Tibial nerve (tissue), 4 donors: ENCODE results near the gene NPPA. TPM values are rescaled to one million over a fixed set of nuclear protein-coding genes. Genes with fewer than 3 reads are reported as not detected.

Experiments used
- DNase-seq, 2 donors: peaks; one replicate each; pipeline ENCODE4 v3.0.0-alpha.2; 2019; ENCODE audit warnings: low spot score in 2 of 2
- H3K27ac ChIP-seq, 4 donors: fragments of 200-600 bp; sonication (generic) in 3 of 4; one replicate each; pipeline ENCODE4 v1.5.1; 2017 to 2019; ENCODE audit warnings: mild to moderate bottlenecking in 1 of 4
- H3K27me3 ChIP-seq, 2 donors: fragments of 200-600 bp; sonication (generic) in 1 of 2; one replicate each; pipeline versions ENCODE4 v1.5.1 to v1.6.0; 2017 to 2019
- H3K36me3 ChIP-seq, 3 donors: fragments of 200-600 bp; sonication (generic); one replicate each; pipeline ENCODE4 v1.5.1; 2018 to 2019
- H3K4me1 ChIP-seq, 4 donors: fragments of 200-600 bp; sonication (generic) in 3 of 4; one replicate each; pipeline ENCODE4 v1.5.1; 2017 to 2019
- H3K4me3 ChIP-seq, 4 donors: fragments of 200-600 bp; sonication (generic) in 3 of 4; one replicate each; pipeline ENCODE4 v1.5.1; 2017 to 2019; ENCODE audit warnings: mild to moderate bottlenecking in 1 of 4, moderate library complexity in 1 of 4
- H3K9me3 ChIP-seq, 4 donors: fragments of 200-600 bp; sonication (generic) in 3 of 4; one replicate each; pipeline ENCODE4 v1.5.1; 2017 to 2019
- CTCF ChIP-seq, 5 experiments: fragments of 200-600 bp in 3 of 5; fragments of 450-650 bp in 2 of 5; sonication (generic) in 3 of 5; IDR thresholded peaks; one replicate each; pipeline ENCODE4 v1.5.1; 2016 to 2019; ENCODE audit warnings: antibody characterized with exemption in 5 of 5, mild to moderate bottlenecking in 3 of 5, moderate library complexity in 2 of 5
- EP300 ChIP-seq, 2 donors: sonication (generic); formaldehyde crosslinking; IDR thresholded peaks; one replicate each; pipeline ENCODE4 v1.6.1; 2017; ENCODE audit warnings: antibody characterized with exemption in 2 of 2, mild to moderate bottlenecking in 1 of 2
- POLR2A ChIP-seq, 2 donors: fragments of 450-650 bp; IDR thresholded peaks; one replicate each; pipeline ENCODE4 v1.6.1; 2017; ENCODE audit warnings: antibody characterized with exemption in 2 of 2, mild to moderate bottlenecking in 2 of 2, moderate library complexity in 2 of 2
- WGBS, 2 donors: methylation state at CpG; one replicate each; pipeline ENCODE4 v1.1.5; 2018; 5-methylcytosine and 5-hydroxymethylcytosine counted together
- total RNA-seq, 4 donors: library from RNA; depleted of rRNA; stranded (reverse); fragments of >200 nt; gene quantifications; one replicate each; pipeline ENCODE4 v1.1.0, GENCODE V29; 2016

Gene NPPA
- total RNA-seq, 4 donors from 2014 or later, result 3.0 TPM; not detected in 3

- WGBS, 2 donors, result 80 to 81% methylated on average over 8 to 10 of the region's 14 CpGs
- Histone ChIP-seq H3K4me1 (peaks cover 0 to 8% (median 0%) of the 10 kb centered on the region in 4 donors), H3K27me3 (peaks cover 0 to 64% of the 10 kb centered on the region in 2 donors), H3K27ac (no peak overlapping the region), H3K4me3 (no peak overlapping the region), H3K36me3 (no peaks in the 10 kb centered on the region), H3K9me3 (no peaks in the 10 kb centered on the region)
- DNase-seq, result no peak
- TF ChIP-seq CTCF (IDR thresholded peaks at IDR 0.05), result no peak
- no peak for TF ChIP-seq POLR2A (IDR thresholded peaks at IDR 0.05)
- TF ChIP-seq EP300 (IDR thresholded peaks at IDR 0.05), result no peak
Observed at GRCh38 chr1:11858158-11858557, 10.6 kb upstream of the NPPA start.

- 42 to 50% methylated on average over 10 of the region's 10 CpGs for WGBS, 2 donors
- DNase-seq, result no peak
- peaks cover 0 to 72% of the 10 kb centered on the region in 2 donors for H3K27me3 ChIP-seq
- no peaks in the 10 kb centered on the region for H3K9me3 ChIP-seq
- H3K27ac ChIP-seq, result no peak overlapping the region
- H3K4me3 ChIP-seq, result no peak overlapping the region
- H3K4me1 ChIP-seq, result peaks cover 0 to 8% (median 0%) of the 10 kb centered on the region in 4 donors
- TF ChIP-seq EP300 (IDR thresholded peaks at IDR 0.05) (no peak), POLR2A (IDR thresholded peaks at IDR 0.05) (no peak), CTCF (IDR thresholded peaks at IDR 0.05) (no peak)
- H3K36me3 ChIP-seq, result no peaks in the 10 kb centered on the region
Observed at GRCh38 chr1:11857164-11857851, 9.7 kb upstream of the NPPA start.

- Histone ChIP-seq H3K36me3 (no peaks in the 10 kb centered on the region), H3K4me1 (peaks cover 0 to 8% (median 0%) of the 10 kb centered on the region in 4 donors), H3K27ac (no peak overlapping the region), H3K27me3 (peaks cover 0 to 72% of the 10 kb centered on the region in 2 donors), H3K9me3 (no peaks in the 10 kb centered on the region), H3K4me3 (no peak overlapping the region)
- WGBS, 2 donors, result 56 to 61% methylated on average over 3 of the region's 3 CpGs
- TF ChIP-seq POLR2A (IDR thresholded peaks at IDR 0.05) (no peak), CTCF (IDR thresholded peaks at IDR 0.05) (no peak), EP300 (IDR thresholded peaks at IDR 0.05) (no peak)
- DNase-seq, result no peak
Observed at GRCh38 chr1:11856698-11857097, 9.1 kb upstream of the NPPA start.

- Histone ChIP-seq H3K4me1 (peaks cover 0 to 8% (median 0%) of the 10 kb centered on the region in 4 donors), H3K4me3 (no peak overlapping the region), H3K27me3 (peaks cover 0 to 63% of the 10 kb centered on the region in 2 donors), H3K36me3 (no peaks in the 10 kb centered on the region), H3K9me3 (no peaks in the 10 kb centered on the region), H3K27ac (no peak overlapping the region)
- TF ChIP-seq POLR2A (IDR thresholded peaks at IDR 0.05), result no peak
- no peak for TF ChIP-seq CTCF (IDR thresholded peaks at IDR 0.05)
- TF ChIP-seq EP300 (IDR thresholded peaks at IDR 0.05), result no peak
- WGBS, 2 donors, result 68 to 73% methylated on average over 8 of the region's 8 CpGs
- DNase-seq, result no peak
Observed at GRCh38 chr1:11855430-11855829, 7.8 kb upstream of the NPPA start.

GRCh38 chr1:11854519-11854918, 6.9 kb upstream of the NPPA start:
- no peaks in the 10 kb centered on the region for H3K36me3 ChIP-seq
- WGBS, 2 donors, result 47 to 53% methylated on average over 8 of the region's 8 CpGs
- peaks cover 0 to 8% (median 0%) of the 10 kb centered on the region in 4 donors for H3K4me1 ChIP-seq
- peaks cover 0 to 54% of the 10 kb centered on the region in 2 donors for H3K27me3 ChIP-seq
- DNase-seq, result no peak
- H3K9me3 ChIP-seq, result no peaks in the 10 kb centered on the region
- TF ChIP-seq CTCF (IDR thresholded peaks at IDR 0.05), result no peak
- TF ChIP-seq EP300 (IDR thresholded peaks at IDR 0.05), result no peak
- TF ChIP-seq POLR2A (IDR thresholded peaks at IDR 0.05), result no peak
- no peak overlapping the region for H3K4me3 ChIP-seq
- H3K27ac ChIP-seq, result no peak overlapping the region
